ENCODE results near the gene ATG10.
"Not testable (repeated sequence)": the region's sequence is repeated elsewhere in the genome, so short reads cannot be mapped to it uniquely, and the experiment has no call there.

The ATG10 gene

DNA sequence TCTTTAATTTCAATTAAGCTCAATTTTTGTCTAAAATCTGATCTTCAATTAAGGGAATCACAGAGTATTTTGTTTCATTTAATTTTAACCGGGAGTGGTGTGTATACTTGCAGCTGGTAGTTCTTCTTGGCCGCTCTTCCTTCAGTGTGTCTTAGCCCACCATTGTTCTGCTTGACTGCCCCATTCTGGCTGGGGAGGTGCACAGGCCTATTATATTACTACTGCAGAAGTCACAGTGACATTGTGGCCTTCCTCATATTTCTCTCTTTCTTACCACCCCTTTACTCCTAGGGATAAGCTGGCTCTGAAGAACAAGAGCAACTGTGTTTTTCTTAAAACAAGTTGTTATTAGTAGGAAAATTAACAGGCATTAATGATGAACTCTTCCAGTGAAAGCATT lies 123.7 kb downstream of the ATG10 start:
- DNase-seq, result no peak
- Mint-ChIP-seq H3K27me3 (no peaks in the 10 kb centered on the region), H3K9me3 (peaks cover 0 to 11% of the 10 kb centered on the region in 2 donors), H3K4me3 (no peak overlapping the region), H3K36me3 (ENCODE audit: insufficient read depth) (no peaks in the 10 kb centered on the region), H3K4me1 (ENCODE audit: low read depth in 2 of 2) (no peaks in the 10 kb centered on the region), H3K27ac (no peak overlapping the region)
- no peak for ATAC-seq (replicated peaks)

GRCh38 chr5:82096249-82096648 lies 124.4 kb downstream of the ATG10 start:
- peaks cover 0 to 11% of the 10 kb centered on the region in 2 donors for H3K9me3 Mint-ChIP-seq
- no peaks in the 10 kb centered on the region for H3K27me3 Mint-ChIP-seq

DNA sequence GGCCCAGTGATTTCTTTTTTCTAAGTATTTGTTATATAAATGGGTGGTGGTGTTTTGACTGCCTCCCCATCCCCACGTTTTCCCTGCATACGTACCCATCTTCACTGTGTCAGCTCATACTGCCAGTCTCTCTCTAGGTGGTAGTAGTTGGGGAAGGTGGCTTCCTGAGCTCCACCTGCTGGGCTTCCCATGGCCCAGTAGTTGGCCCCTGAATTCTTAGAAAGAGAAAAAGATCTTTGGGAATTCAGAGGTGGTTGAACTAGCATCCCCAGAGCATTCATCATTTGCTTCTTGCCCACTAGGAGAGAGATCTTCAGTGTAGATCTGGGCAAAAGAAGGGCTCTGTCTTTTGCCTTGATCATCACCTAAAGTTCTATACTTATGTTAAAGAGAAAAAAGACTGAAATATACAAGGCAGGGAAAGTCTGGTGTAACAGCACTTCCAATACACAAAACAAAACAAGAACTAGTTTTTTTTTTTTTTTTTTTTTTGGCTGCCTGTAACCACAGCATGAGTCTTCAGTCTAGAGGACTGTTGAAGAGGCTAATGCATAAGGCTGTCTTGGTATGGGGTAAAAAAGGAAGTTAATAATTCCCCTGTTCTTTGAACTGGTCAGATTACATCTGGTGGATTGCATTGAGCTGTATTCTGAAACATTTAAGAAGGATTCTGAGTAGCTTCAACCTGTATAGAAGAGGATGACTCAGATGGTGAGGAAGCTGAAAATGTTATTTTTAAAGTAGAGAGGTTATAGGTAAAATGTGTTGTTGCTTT lies 128.7 kb downstream of the ATG10 start:
- no peak for DNase-seq
- Mint-ChIP-seq H3K4me3 (no peak overlapping the region), H3K9me3 (no peaks in the 10 kb centered on the region), H3K36me3 (ENCODE audit: insufficient read depth) (no peaks in the 10 kb centered on the region), H3K4me1 (ENCODE audit: low read depth in 2 of 2) (no peaks in the 10 kb centered on the region), H3K27me3 (no peaks in the 10 kb centered on the region), H3K27ac (no peak overlapping the region)
- ATAC-seq (replicated peaks), result no peak

More at GRCh38 chr5:82096249-82096648, 124.4 kb downstream of the ATG10 start:
- Mint-ChIP-seq H3K4me3 (no peak overlapping the region), H3K4me1 (ENCODE audit: low read depth in 2 of 2) (no peaks in the 10 kb centered on the region), H3K36me3 (ENCODE audit: insufficient read depth) (no peaks in the 10 kb centered on the region), H3K27ac (no peak overlapping the region)
- DNase-seq (no peak), ATAC-seq (replicated peaks) (no peak)

DNA sequence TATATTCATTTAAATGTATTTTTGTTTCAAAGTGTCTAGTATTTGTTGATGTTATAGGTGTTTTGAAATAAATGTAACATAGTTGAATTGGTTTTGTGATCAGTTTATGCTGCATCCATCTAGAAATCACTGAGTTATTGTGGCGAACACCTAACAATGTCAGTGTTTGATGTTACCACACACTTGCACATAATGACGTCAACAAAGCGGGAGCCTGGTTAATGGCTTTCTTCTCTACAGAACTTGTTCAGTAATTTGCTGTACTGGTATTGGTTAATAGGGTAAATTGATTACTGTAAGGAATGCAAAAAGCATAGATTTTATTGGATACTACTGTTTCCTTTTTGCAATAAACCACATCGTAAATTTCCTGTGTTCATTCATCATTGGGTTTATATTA lies 133.0 kb downstream of the ATG10 start:
- ATAC-seq (replicated peaks) (peak; percentile 39), DNase-seq (no peak)
- Mint-ChIP-seq H3K9me3 (no peaks in the 10 kb centered on the region), H3K4me3 (no peak overlapping the region), H3K4me1 (ENCODE audit: low read depth in 2 of 2) (peaks cover 0 to 2% of the 10 kb centered on the region in 2 donors), H3K36me3 (ENCODE audit: insufficient read depth) (no peaks in the 10 kb centered on the region), H3K27me3 (no peaks in the 10 kb centered on the region), H3K27ac (no peak overlapping the region)

GRCh38 chr5:82105457-82105856 lies 133.6 kb downstream of the ATG10 start:
- Mint-ChIP-seq H3K9me3 (no peaks in the 10 kb centered on the region), H3K36me3 (ENCODE audit: insufficient read depth) (no peaks in the 10 kb centered on the region), H3K4me3 (no peak overlapping the region), H3K27me3 (no peaks in the 10 kb centered on the region), H3K4me1 (ENCODE audit: low read depth in 2 of 2) (peaks cover 0 to 2% of the 10 kb centered on the region in 2 donors), H3K27ac (no peak overlapping the region)
- DNase-seq, result no peak
- ATAC-seq (replicated peaks), result no peak

DNA sequence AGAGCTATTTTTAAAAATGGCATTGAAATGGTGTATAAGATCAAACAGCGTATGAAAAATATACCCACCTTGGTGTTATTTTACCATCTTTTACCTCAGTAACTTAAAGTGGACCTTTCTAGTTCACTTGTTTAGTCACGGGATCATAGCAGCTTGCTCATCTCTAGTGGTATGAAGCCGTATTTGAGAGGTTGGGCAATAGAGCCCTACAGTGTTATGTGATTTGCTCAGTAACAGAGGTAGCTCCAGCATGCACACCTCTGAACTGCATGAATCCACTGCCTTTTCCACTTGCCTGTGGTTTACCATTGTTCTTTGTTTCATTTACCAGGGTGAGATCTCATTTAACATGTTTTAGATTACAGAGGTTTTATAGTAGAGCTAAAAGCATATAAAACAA lies 134.4 kb downstream of the ATG10 start:
- H3K27ac Mint-ChIP-seq, result no peak overlapping the region

GRCh38 chr5:82106756-82107155 lies 134.9 kb downstream of the ATG10 start:
- Mint-ChIP-seq H3K4me1 (ENCODE audit: low read depth in 2 of 2) (peaks cover 0 to 2% of the 10 kb centered on the region in 2 donors), H3K27ac (no peak overlapping the region), H3K9me3 (no peaks in the 10 kb centered on the region), H3K4me3 (no peak overlapping the region), H3K27me3 (no peaks in the 10 kb centered on the region), H3K36me3 (ENCODE audit: insufficient read depth) (no peaks in the 10 kb centered on the region)
- DNase-seq, result no peak
- ATAC-seq (replicated peaks), result no peak

More for the DNA sequence above, 134.4 kb downstream of the ATG10 start:
- H3K9me3 Mint-ChIP-seq, result no peaks in the 10 kb centered on the region
- H3K4me1 Mint-ChIP-seq (ENCODE audit: low read depth in 2 of 2), result peaks cover 0 to 2% of the 10 kb centered on the region in 2 donors
- no peaks in the 10 kb centered on the region for H3K27me3 Mint-ChIP-seq
- DNase-seq (no peak), ATAC-seq (replicated peaks) (no peak)
- H3K36me3 Mint-ChIP-seq (ENCODE audit: insufficient read depth), result no peaks in the 10 kb centered on the region
- H3K4me3 Mint-ChIP-seq, result no peak overlapping the region

DNA sequence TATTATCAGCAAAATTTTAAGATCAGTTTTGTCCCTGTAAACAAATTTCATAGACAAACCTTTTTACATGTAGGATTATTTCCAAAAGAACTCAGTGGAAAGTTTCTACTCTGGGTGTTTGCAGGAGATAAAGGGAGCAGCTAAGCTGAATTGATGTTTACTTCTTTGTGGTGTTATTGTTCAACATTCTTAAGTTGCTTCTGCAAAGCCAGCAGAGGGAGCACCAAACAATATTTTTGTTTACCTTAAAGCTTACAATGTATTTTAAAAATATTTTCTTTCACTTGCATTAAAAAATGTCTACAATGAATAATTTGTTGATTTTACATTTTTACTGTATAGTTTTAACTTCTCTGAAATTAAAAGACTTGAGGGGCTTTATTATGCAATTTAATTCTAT lies 135.4 kb downstream of the ATG10 start:
- DNase-seq, result no peak
- Mint-ChIP-seq H3K27me3 (no peaks in the 10 kb centered on the region), H3K36me3 (ENCODE audit: insufficient read depth) (no peaks in the 10 kb centered on the region), H3K9me3 (no peaks in the 10 kb centered on the region), H3K27ac (no peak overlapping the region), H3K4me3 (no peak overlapping the region), H3K4me1 (ENCODE audit: low read depth in 2 of 2) (peaks cover 0 to 2% of the 10 kb centered on the region in 2 donors)
- no peak for ATAC-seq (replicated peaks)

DNA sequence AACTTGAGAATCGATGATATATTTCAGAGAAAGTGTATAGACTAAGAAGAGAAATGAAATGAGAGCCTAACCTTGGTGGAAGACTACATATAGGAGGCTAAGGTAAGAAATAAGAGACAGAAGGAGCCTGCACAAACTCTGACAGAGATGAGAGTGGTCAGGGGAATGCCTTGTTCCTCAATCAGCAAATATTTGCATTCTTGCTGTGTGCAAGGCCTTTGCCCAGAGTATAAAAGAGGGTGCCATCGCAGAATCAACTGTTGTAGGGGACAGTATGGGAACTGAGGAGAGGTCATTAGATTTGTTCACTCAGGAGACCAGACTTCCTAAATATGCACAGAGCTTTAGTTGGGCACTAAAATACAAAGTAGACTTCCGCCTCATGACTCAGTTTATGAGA lies 137.2 kb downstream of the ATG10 start:
- no peak overlapping the region for H3K27ac Mint-ChIP-seq
- H3K36me3 Mint-ChIP-seq (ENCODE audit: insufficient read depth), result no peaks in the 10 kb centered on the region
- no peak overlapping the region for H3K4me3 Mint-ChIP-seq
- no peaks in the 10 kb centered on the region for H3K27me3 Mint-ChIP-seq
- no peaks in the 10 kb centered on the region for H3K9me3 Mint-ChIP-seq
- no peak for ATAC-seq (replicated peaks)
- peaks cover 0 to 2% of the 10 kb centered on the region in 2 donors for H3K4me1 Mint-ChIP-seq (ENCODE audit: low read depth in 2 of 2)
- DNase-seq, result no peak

- H3K36me3 Mint-ChIP-seq (ENCODE audit: insufficient read depth); H3K27me3 Mint-ChIP-seq; H3K4me1 Mint-ChIP-seq (ENCODE audit: low read depth in 2 of 2); H3K9me3 Mint-ChIP-seq; H3K27ac Mint-ChIP-seq; DNase-seq; H3K4me3 Mint-ChIP-seq; ATAC-seq (replicated peaks): not testable (repeated sequence)
These were observed 138.1 kb downstream of the ATG10 start for GRCh38 chr5:82109915-82110314.

GRCh38 chr5:82111191-82111590 lies 139.4 kb downstream of the ATG10 start:
- DNase-seq (no peak), ATAC-seq (replicated peaks) (no peak)
- H3K27me3 Mint-ChIP-seq, result no peaks in the 10 kb centered on the region
- no peak overlapping the region for H3K4me3 Mint-ChIP-seq
- peaks cover 0 to 2% of the 10 kb centered on the region in 2 donors for H3K4me1 Mint-ChIP-seq (ENCODE audit: low read depth in 2 of 2)
- no peaks in the 10 kb centered on the region for H3K36me3 Mint-ChIP-seq (ENCODE audit: insufficient read depth)
- no peak overlapping the region for H3K27ac Mint-ChIP-seq
- H3K9me3 Mint-ChIP-seq, result no peaks in the 10 kb centered on the region

DNA sequence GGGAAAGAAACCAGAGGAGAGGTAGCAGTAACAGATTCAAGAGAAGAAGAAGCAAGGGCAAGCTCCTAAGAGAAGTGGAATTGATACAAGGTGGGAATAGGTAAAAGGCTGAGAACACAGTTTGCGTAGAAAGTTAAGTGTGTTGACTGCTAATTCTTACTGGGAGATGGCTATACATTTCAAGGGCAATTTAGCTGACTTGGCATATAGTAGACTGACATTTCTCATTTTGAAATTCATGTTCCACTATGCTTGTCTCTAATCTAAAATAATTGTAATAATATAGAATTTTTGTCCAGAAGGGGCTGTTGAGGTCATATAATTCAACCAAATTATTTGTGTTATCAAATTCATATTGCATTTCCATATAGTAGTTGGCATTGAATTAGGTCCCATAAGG lies 144.0 kb downstream of the ATG10 start:
- no peak overlapping the region for H3K4me3 Mint-ChIP-seq
- no peaks in the 10 kb centered on the region for H3K36me3 Mint-ChIP-seq (ENCODE audit: insufficient read depth)
- H3K27ac Mint-ChIP-seq, result no peak overlapping the region
- no peaks in the 10 kb centered on the region for H3K27me3 Mint-ChIP-seq
- ATAC-seq (replicated peaks), result no peak
- no peaks in the 10 kb centered on the region for H3K4me1 Mint-ChIP-seq (ENCODE audit: low read depth in 2 of 2)
- no peak for DNase-seq
- no peaks in the 10 kb centered on the region for H3K9me3 Mint-ChIP-seq

GRCh38 chr5:82119889-82120288 lies 148.1 kb downstream of the ATG10 start:
- Mint-ChIP-seq H3K4me3 (no peak overlapping the region), H3K9me3 (peaks cover 6 to 7% of the 10 kb centered on the region in 2 donors), H3K27ac (no peak overlapping the region), H3K4me1 (ENCODE audit: low read depth in 2 of 2) (no peaks in the 10 kb centered on the region), H3K36me3 (ENCODE audit: insufficient read depth) (no peaks in the 10 kb centered on the region), H3K27me3 (no peaks in the 10 kb centered on the region)
- no peak for ATAC-seq (replicated peaks)
- no peak for DNase-seq

DNA sequence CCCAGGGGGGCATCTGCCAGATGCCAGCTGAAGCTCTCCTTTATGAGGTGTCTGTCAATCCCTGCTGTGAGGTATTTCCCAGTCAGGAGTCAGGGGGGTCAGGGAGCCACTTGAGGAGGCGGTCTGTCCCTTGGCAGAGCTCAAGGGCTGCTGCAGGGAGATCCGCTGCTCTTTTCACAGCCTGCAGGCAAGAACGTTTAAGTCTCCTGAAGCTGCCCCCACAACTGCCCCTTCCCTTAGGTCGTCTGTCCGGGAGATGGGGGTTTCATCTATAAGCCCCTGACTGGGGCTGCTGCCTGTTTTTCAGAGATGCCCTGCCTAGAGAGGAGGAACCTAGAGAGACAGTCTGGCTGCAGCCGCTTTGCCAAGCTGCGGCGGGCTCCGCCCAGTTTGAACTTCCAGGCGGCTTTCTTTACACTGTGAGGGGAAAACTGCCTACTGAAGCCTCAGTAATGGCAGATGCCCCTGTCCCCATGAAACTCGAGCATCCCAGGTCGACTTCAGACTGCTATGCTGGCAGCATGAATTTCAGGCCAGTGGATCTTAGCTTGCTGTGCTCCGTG lies 158.0 kb downstream of the ATG10 start:
- Mint-ChIP-seq H3K27me3 (no peaks in the 10 kb centered on the region), H3K9me3 (peaks cover 8 to 20% of the 10 kb centered on the region in 2 donors), H3K4me1 (ENCODE audit: low read depth in 2 of 2) (no peaks in the 10 kb centered on the region), H3K4me3 (no peak overlapping the region), H3K36me3 (ENCODE audit: insufficient read depth) (no peaks in the 10 kb centered on the region), H3K27ac (no peak overlapping the region)
- DNase-seq (no peak), ATAC-seq (replicated peaks) (no peak)
